Nephron (organoid): ENCODE data around the gene CASKIN1.
A peak's percentile ranks its signal among the peaks of the same experiment; 100 is the strongest.
"Not testable (repeated sequence)": the region's sequence is repeated elsewhere in the genome, so short reads cannot be mapped to it uniquely, and the experiment has no call there.

Source experiments
- H3K27ac Mint-ChIP-seq, 3 experiments: 2 replicates each; pipeline ENCODE4 v1.8.0; 2020; ENCODE audit warnings: mixed read lengths in 3 of 3, mild to moderate bottlenecking in 2 of 3, moderate library complexity in 1 of 3
- H3K27me3 Mint-ChIP-seq: 2 replicates; pipeline ENCODE4 v1.8.0; 2021; ENCODE audit warnings: low read depth, mild to moderate bottlenecking, moderate library complexity, mixed read lengths
- H3K36me3 Mint-ChIP-seq: 2 replicates; pipeline ENCODE4 v1.8.0; 2020; ENCODE audit warnings: low read depth, mixed read lengths
- H3K4me1 Mint-ChIP-seq: 2 replicates; pipeline ENCODE4 v1.8.0; 2020; ENCODE audit warnings: mixed read lengths
- H3K4me3 Mint-ChIP-seq, 3 experiments: 2 replicates each; pipeline ENCODE4 v1.8.0; 2020; ENCODE audit warnings: mild to moderate bottlenecking in 3 of 3, mixed read lengths in 3 of 3, moderate library complexity in 2 of 3
- H3K9me3 Mint-ChIP-seq: 2 replicates; pipeline ENCODE4 v1.8.0; 2020; ENCODE audit warnings: mixed read lengths
- CTCF ChIP-seq, 3 experiments: fragments of 200-600 bp; sonication (generic); IDR thresholded peaks; one replicate each; pipeline ENCODE4 v1.5.0; 2021; ENCODE audit warnings: antibody characterized with exemption in 3 of 3; ENCODE audit not compliant: unreplicated experiment in 3 of 3

Gene CASKIN1

GRCh38 chr16:2205104-2205966 is 8.9 kb upstream of the CASKIN1 start, which contains the start of gene MLST8:
Gene MLST8, plus strand, starts transcription at chr16:2205454. Its CDS starts 632 bp downstream, at chr16:2206086.
- Mint-ChIP-seq H3K9me3 (no peaks in the 10 kb centered on the region), H3K27ac (peak within 1 kb of the TSS; percentile 69 to 91 (median 83)), H3K27me3 (peaks cover 10% of the 10 kb centered on the region), H3K36me3 (peaks cover 10% of the 10 kb centered on the region), H3K4me3 (peak within 1 kb of the TSS; percentile 82 to 88 (median 86)), H3K4me1 (peaks cover 18% of the 10 kb centered on the region)
- TF ChIP-seq CTCF (IDR thresholded peaks at IDR 0.05; ENCODE audit: unreplicated experiment in 3 of 3), result peak in 2 of 3 experiments; percentile 27 to 46

GRCh38 chr16:2204416-2205103 is 8.2 kb upstream of the CASKIN1 start:
- H3K27me3 Mint-ChIP-seq, result peaks cover 16% of the 10 kb centered on the region
- no peak for TF ChIP-seq CTCF (IDR thresholded peaks at IDR 0.05; ENCODE audit: unreplicated experiment in 3 of 3)
- H3K4me1 Mint-ChIP-seq, result peaks cover 18% of the 10 kb centered on the region

DNA sequence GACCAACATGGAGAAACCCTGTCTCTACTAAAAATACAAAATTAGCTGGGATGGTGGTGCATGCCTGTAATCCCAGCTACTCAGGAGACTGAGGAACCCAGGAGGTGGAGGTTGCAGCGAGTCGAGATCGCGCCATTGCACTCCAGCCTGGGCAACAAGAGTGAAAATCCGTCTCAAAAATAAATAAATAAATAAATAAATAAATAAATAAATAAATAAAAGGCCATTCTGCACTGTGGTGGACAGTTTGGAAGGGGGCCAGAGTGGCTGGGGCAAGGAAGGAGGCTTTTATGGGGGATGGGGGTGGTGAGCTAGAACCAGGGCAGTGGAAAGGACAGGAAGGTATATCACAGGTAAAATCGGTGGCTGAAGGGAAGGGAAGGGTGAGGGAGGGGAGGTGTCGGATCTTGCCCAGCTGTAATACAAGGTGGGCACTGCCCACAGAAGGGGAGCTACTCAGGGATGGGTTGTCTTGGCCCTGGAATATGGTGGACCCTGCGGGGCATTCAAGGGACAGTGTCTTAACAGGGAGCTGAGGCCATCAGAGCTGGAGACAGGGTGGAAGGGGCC is 6.8 kb upstream of the CASKIN1 start:
- Mint-ChIP-seq H3K27ac (peak overlapping the region in 2 of 3 experiments; percentile 29 to 48), H3K36me3 (peaks cover 10% of the 10 kb centered on the region), H3K27me3 (peaks cover 21% of the 10 kb centered on the region), H3K4me3 (peak overlapping the region; percentile 76 to 84 (median 81)), H3K4me1 (peaks cover 18% of the 10 kb centered on the region)
- not testable (repeated sequence) for H3K9me3 Mint-ChIP-seq

More at GRCh38 chr16:2204416-2205103, 8.2 kb upstream of the CASKIN1 start:
- H3K27ac Mint-ChIP-seq, result peak overlapping the region; percentile 69 to 91 (median 83)
- H3K36me3 Mint-ChIP-seq, result peaks cover 10% of the 10 kb centered on the region
- no peaks in the 10 kb centered on the region for H3K9me3 Mint-ChIP-seq
- H3K4me3 Mint-ChIP-seq, result peak overlapping the region; percentile 81 to 86 (median 84)

DNA sequence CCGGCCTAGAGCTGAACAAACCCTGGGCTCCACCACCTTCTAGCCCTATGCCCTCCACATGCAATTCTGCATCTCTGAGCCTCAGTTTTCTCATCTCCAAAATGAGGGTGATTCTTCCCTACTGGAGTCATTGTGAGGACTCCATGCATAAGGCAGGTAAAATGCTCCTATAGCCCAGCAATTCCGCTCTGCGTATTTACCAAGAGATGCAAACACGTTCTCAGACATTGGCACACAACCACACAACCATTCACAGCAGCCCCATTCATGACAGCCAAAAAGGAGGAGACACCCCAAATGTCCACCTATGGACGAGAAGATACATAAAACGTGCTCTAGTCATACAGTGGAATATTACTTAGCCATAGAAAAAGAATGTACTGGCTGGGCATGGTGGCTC is 3.9 kb upstream of the CASKIN1 start:
- Mint-ChIP-seq H3K9me3 (no peaks in the 10 kb centered on the region), H3K27me3 (peaks cover 31% of the 10 kb centered on the region), H3K36me3 (no peaks in the 10 kb centered on the region), H3K27ac (peak overlapping the region in 1 of 3 experiments; percentile 16), H3K4me1 (peaks cover 6% of the 10 kb centered on the region), H3K4me3 (peak overlapping the region in 2 of 3 experiments; percentile 29 to 49)
- TF ChIP-seq CTCF (IDR thresholded peaks at IDR 0.05; ENCODE audit: unreplicated experiment in 3 of 3), result no peak

GRCh38 chr16:2199621-2200139 is 3.3 kb upstream of the CASKIN1 start:
- TF ChIP-seq CTCF (IDR thresholded peaks at IDR 0.05; ENCODE audit: unreplicated experiment in 3 of 3), result no peak
- peak overlapping the region in 1 of 3 experiments; percentile 30 for H3K4me3 Mint-ChIP-seq
- no peaks in the 10 kb centered on the region for H3K36me3 Mint-ChIP-seq
- no peaks in the 10 kb centered on the region for H3K9me3 Mint-ChIP-seq
- no peak overlapping the region for H3K27ac Mint-ChIP-seq
- peaks cover 33% of the 10 kb centered on the region for H3K27me3 Mint-ChIP-seq
- H3K4me1 Mint-ChIP-seq, result peaks cover 10% of the 10 kb centered on the region

- no peak for TF ChIP-seq CTCF (IDR thresholded peaks at IDR 0.05; ENCODE audit: unreplicated experiment in 3 of 3)
- Mint-ChIP-seq H3K4me3 (peak overlapping the region in 1 of 3 experiments; percentile 77), H3K9me3 (no peaks in the 10 kb centered on the region), H3K27ac (no peak overlapping the region), H3K27me3 (peaks cover 35% of the 10 kb centered on the region), H3K36me3 (no peaks in the 10 kb centered on the region), H3K4me1 (peaks cover 6% of the 10 kb centered on the region)
Observed at GRCh38 chr16:2199095-2199494, 2.7 kb upstream of the CASKIN1 start.
